T-helper 1 cell treated with Interleukin-12 subunit alpha and Interleukin-12 subunit beta and Interleukin-4 antibody, amounts not matched to agents 30 μg/mL and 1 μg/mL, for 36 hours (primary cell): ENCODE data around the gene GRK4.
"Not testable (repeated sequence)": the region's sequence is repeated elsewhere in the genome, so short reads cannot be mapped to it uniquely, and the experiment has no call there.

Experiments
- H3K27ac Mint-ChIP-seq: one replicate; pipeline ENCODE4 v1.8.0; 2021; ENCODE audit warnings: mild to moderate bottlenecking, mixed read lengths
- H3K27me3 Mint-ChIP-seq: one replicate; pipeline ENCODE4 v1.8.0; 2021; ENCODE audit warnings: low read depth, mixed read lengths
- H3K36me3 Mint-ChIP-seq: one replicate; pipeline ENCODE4 v1.8.0; 2021; ENCODE audit warnings: low read depth, mixed read lengths
- H3K4me1 Mint-ChIP-seq: one replicate; pipeline ENCODE4 v1.8.0; 2021; ENCODE audit warnings: low read depth, mixed read lengths
- H3K4me3 Mint-ChIP-seq: one replicate; pipeline ENCODE4 v1.8.0; 2021; ENCODE audit warnings: mild to moderate bottlenecking, moderate library complexity, mixed read lengths
- H3K9me3 Mint-ChIP-seq: one replicate; pipeline ENCODE4 v1.8.0; 2021; ENCODE audit warnings: mixed read lengths

GRK4 gene

DNA sequence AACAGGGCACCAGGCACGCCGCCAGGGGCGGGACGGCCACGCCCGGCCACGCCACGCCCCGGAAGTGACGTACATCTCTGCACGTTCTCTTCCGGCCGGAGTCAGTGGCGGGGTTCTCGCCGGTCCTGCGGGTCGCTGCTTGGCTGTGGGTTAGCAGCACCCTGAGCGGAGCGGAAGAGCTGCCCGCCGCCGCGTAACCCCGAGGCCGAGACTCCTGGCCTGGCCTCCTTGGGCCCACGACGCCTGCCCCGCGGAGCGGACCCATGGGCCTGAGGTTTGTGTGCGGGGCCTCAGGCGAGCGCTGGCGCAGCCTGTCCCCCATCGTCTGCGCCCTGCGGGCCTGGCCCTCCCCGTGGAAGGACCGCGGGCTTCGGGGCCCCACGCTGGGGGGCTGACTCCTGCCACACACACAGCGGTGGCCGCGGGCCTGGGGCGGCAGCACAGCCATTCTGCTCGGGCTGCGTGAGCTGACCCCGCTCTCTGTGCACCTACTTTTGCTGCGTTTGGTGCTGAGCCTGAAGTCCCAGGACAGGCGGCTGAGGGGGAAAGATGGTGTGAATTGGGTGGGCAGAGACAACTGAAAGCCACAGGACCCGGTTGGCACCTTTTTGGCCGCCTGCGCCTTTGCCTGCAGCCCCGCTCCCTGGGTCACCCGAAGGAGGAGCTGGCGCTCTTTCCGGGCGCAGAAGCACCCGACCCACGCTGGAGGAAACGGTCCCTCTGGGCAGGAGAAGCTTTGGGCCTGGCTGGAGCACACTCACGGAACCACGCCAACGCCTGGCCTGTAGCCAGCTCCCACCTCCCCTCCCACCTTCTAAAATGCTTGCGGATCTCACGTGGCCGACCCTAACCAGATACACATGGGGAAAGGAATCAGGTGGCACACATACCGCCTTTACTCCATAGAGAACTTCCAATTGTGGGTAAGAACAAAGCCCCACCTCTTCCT lies 28.3 kb upstream of the GRK4 start:
- Mint-ChIP-seq H3K36me3 (peaks cover 25% of the 10 kb centered on the region), H3K27me3 (no peaks in the 10 kb centered on the region), H3K4me1 (peaks cover 35% of the 10 kb centered on the region), H3K4me3 (peak overlapping the region; percentile 87), H3K27ac (peak overlapping the region; percentile 85), H3K9me3 (no peaks in the 10 kb centered on the region)

DNA sequence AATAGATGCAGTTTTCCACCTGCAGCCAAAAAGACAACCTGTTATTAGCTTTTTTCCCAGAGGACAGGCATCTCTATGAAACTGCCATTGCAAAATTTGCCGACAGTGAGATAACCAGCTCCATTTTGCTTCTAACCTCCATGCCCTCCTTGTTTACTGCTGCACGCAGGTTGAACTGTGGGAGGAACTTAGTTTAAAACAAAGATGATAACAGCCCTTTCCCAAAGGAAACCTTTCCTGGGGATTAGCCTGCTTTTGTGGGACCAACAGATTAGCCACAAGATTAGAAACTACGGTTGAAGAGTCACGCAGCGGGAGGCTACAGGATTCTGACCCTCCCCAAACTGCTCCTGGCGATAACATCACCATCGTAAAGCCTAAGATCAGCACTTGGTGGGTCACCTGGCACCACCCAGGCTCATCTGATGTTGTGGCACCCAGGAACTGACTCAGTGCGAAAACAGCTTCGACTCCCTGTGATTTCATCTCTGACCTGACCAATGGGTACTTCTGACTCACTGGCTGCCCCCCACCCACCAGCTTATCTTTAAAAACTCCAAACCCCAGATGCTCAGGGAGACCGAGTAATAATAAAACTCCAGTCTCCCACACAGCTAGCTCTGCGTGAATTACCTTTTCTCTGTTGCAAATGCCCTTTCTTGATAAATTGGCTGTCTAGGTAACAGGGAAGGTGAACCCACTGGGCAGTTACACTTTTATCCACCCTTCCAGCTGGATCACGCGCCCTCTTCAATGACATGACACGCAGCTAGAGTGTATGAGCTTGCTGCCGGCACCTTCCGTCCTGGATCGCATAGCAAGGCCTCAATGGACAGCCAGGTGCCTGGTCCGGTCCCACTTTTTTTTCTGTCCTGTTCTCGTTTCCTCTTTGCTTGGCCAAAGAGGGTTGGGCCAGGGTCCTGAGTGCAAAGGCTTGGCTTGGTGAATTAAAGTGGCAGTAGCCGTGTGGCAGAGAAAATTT lies 27.3 kb upstream of the GRK4 start:
- peaks cover 35% of the 10 kb centered on the region for H3K4me1 Mint-ChIP-seq
- H3K4me3 Mint-ChIP-seq, result peak overlapping the region; percentile 87
- H3K36me3 Mint-ChIP-seq, result peaks cover 33% of the 10 kb centered on the region

DNA sequence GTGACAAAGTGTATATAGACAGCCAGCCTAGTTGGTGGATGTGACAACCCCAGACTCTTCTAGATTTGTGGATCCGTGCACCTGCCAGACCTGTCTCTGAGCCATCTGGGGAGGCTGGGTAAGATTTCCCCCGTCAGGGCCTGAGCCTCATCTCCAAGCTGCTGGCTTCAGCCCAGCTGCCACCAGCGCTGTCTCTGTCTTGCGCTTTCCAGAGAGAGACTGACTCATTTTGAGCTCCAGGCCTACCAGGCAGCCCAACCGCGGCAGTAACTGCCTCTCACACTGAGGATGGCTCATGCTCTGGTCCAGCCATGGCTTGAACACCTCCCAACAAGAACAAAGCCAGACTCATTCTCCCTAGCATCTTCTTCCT lies 26.6 kb upstream of the GRK4 start:
- H3K4me3 Mint-ChIP-seq, result peak overlapping the region; percentile 87
- peaks cover 33% of the 10 kb centered on the region for H3K4me1 Mint-ChIP-seq
- no peaks in the 10 kb centered on the region for H3K27me3 Mint-ChIP-seq
- H3K27ac Mint-ChIP-seq, result peak overlapping the region; percentile 58
- H3K9me3 Mint-ChIP-seq, result no peaks in the 10 kb centered on the region
- peaks cover 33% of the 10 kb centered on the region for H3K36me3 Mint-ChIP-seq

More for the DNA sequence above, 27.3 kb upstream of the GRK4 start:
- H3K27me3 Mint-ChIP-seq, result no peaks in the 10 kb centered on the region
- peak overlapping the region; percentile 85 for H3K27ac Mint-ChIP-seq
- H3K9me3 Mint-ChIP-seq, result no peaks in the 10 kb centered on the region

GRCh38 chr4:2937146-2937857 lies 26.1 kb upstream of the GRK4 start:
- H3K4me1 Mint-ChIP-seq, result peaks cover 29% of the 10 kb centered on the region
- peak overlapping the region; percentile 58 for H3K27ac Mint-ChIP-seq
- no peaks in the 10 kb centered on the region for H3K9me3 Mint-ChIP-seq
- peaks cover 36% of the 10 kb centered on the region for H3K36me3 Mint-ChIP-seq
- peak overlapping the region; percentile 87 for H3K4me3 Mint-ChIP-seq
- no peaks in the 10 kb centered on the region for H3K27me3 Mint-ChIP-seq

- Mint-ChIP-seq H3K36me3 (peaks cover 37% of the 10 kb centered on the region), H3K27me3 (no peaks in the 10 kb centered on the region)
Measured at GRCh38 chr4:2937986-2938385, 25.4 kb upstream of the GRK4 start.

DNA sequence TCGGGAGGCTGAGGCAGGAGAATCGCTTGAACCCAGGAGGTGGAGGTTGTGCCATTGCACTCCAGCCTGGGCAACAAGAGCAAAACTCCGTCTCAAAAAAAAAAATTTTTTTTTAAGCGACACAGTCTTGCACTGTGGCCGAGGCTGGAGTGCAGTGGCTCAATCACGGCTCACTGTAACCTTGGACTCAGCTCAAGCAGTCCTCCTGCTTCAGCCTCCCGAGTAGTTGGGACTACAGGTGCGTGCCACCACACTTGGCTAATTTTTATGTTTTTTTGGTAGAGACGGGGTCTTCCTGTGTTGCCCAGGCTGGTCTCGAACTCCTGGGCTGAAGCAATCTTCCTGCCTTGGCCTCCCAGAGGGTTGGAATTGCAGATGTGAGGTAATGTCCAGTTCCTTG lies 25.0 kb upstream of the GRK4 start:
- H3K4me3 Mint-ChIP-seq, H3K9me3 Mint-ChIP-seq, H3K27ac Mint-ChIP-seq, H3K27me3 Mint-ChIP-seq: not testable (repeated sequence)
- Mint-ChIP-seq H3K4me1 (peaks cover 25% of the 10 kb centered on the region), H3K36me3 (peaks cover 37% of the 10 kb centered on the region)

More at GRCh38 chr4:2937986-2938385, 25.4 kb upstream of the GRK4 start:
- Mint-ChIP-seq H3K27ac (no peak overlapping the region), H3K9me3 (no peaks in the 10 kb centered on the region), H3K4me1 (peaks cover 30% of the 10 kb centered on the region), H3K4me3 (no peak overlapping the region)

DNA sequence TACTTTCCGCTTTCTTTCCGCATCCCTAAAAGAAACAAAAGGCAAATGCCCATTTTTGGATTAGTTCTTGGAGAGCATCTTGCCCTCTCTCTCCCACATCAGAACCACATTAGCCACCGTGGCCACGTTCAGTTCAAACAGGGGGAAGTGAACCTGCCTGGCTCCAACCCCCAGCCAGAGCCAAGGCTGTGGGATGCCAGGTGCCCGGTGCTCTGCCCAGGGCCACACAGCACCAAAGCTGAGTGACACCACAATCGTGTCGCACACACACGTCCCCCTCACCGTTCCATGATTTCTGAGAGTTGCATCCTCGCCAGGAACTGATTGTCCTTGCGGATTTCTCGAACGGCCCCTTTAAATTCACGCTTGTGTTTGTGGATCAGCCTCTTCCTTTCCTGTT lies 24.5 kb upstream of the GRK4 start:
- Mint-ChIP-seq H3K27me3 (no peaks in the 10 kb centered on the region), H3K27ac (no peak overlapping the region), H3K4me1 (peaks cover 25% of the 10 kb centered on the region), H3K9me3 (no peaks in the 10 kb centered on the region), H3K36me3 (peaks cover 40% of the 10 kb centered on the region), H3K4me3 (no peak overlapping the region)

DNA sequence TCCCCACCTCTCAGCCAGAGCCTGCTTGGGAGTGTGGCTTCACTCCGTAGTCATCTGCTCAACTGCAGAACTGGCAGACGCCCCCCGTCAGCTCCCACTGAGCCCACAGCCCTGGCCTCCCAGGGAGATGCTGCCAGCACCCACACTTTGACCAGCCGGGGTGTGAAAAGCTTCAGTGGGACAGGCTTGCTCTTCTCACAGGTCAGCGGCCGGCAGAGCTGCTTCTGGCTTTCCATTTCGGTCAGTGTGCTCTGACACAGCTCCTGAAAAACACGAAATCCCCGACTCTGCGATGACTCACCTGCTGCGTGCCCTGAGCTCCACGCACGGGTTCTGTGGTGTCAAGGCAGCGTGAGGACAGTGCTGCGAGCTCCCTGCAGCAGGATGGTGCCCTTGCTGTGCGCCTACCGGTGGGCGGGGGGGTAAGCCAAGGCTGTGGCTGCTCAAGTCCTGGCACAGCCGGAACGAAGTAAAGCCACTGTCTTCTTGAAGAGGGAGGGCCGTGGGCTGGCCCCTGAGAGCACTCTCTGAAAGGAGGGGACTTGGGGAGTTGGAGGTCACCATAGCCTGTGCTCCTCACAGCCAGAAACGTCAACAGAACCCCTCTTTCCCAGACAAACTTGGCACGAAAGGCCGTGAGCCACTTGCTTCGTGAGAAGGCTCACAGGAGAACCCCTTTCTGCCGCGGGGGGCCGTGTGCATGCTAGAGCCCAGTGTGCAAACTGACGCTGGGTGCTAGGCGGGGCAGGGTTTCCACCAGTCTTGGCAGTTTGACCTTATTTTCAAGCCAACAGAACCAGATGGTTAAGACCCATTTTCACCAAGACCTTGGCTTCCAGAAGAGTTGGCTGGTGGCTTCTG lies 23.8 kb upstream of the GRK4 start:
- H3K9me3 Mint-ChIP-seq, result no peaks in the 10 kb centered on the region
- H3K4me1 Mint-ChIP-seq, result peaks cover 25% of the 10 kb centered on the region
- no peak overlapping the region for H3K4me3 Mint-ChIP-seq
- H3K27ac Mint-ChIP-seq, result no peak overlapping the region
- peaks cover 45% of the 10 kb centered on the region for H3K36me3 Mint-ChIP-seq
- no peaks in the 10 kb centered on the region for H3K27me3 Mint-ChIP-seq

- Mint-ChIP-seq H3K4me3 (no peak overlapping the region), H3K27ac (no peak overlapping the region), H3K27me3 (no peaks in the 10 kb centered on the region), H3K9me3 (no peaks in the 10 kb centered on the region), H3K4me1 (peaks cover 23% of the 10 kb centered on the region), H3K36me3 (peaks cover 49% of the 10 kb centered on the region)
Measured at GRCh38 chr4:2940267-2941137, 22.9 kb upstream of the GRK4 start.

GRCh38 chr4:2941138-2942036 lies 22.0 kb upstream of the GRK4 start:
- Mint-ChIP-seq H3K27me3 (no peaks in the 10 kb centered on the region), H3K36me3 (peaks cover 54% of the 10 kb centered on the region), H3K9me3 (no peaks in the 10 kb centered on the region), H3K4me3 (no peak overlapping the region), H3K4me1 (peaks cover 14% of the 10 kb centered on the region), H3K27ac (no peak overlapping the region)

DNA sequence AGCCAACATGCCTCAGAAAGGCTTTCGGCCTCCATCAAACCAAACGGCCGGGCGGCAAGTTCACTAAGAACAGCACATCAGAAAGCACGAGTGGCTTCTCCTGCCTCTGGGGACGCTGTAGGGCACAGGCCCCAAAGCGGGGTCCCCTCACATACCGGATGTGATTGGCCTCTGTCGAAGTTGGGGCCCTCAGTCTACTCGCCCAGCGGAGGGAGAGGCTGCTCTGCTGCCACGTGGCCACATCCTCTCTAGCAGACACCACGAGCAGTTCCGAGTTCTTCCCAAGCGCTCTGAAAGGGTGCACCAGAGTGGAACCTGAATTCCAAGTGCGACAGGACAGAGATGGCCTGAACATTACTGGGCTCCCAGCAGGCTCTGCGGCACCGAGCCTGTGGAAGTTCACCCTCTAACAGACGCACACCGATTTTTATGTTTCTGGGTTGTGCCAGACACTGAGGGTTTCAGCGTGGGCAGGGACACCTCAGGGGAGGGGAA lies 21.3 kb upstream of the GRK4 start:
- no peaks in the 10 kb centered on the region for H3K27me3 Mint-ChIP-seq
- no peak overlapping the region for H3K27ac Mint-ChIP-seq
- peaks cover 7% of the 10 kb centered on the region for H3K4me1 Mint-ChIP-seq
- no peak overlapping the region for H3K4me3 Mint-ChIP-seq
- no peaks in the 10 kb centered on the region for H3K9me3 Mint-ChIP-seq
- peaks cover 53% of the 10 kb centered on the region for H3K36me3 Mint-ChIP-seq
